H9 (cell line): Measurements from ENCODE around the gene ETV6. TPM values are rescaled to one million over a fixed set of nuclear protein-coding genes. Genes with fewer than 3 reads are reported as not detected.

ENCODE experiments used
- DNase-seq: peaks from one replicate; pipeline ENCODE4 v3.0.0-alpha.2; 2017
- H2AFZ ChIP-seq: one replicate; pipeline ENCODE4 v1.6.1; 2013; ENCODE audit warnings: mild to moderate bottlenecking, low read length, control low read depth, moderate library complexity
- H2AK5ac ChIP-seq: 2 replicates; pipeline ENCODE4 v1.6.1; 2013; ENCODE audit warnings: low read length, control low read depth, mixed read lengths; ENCODE audit not compliant: insufficient read length
- H2BK120ac ChIP-seq: one replicate; pipeline ENCODE4 v1.6.1; 2013; ENCODE audit warnings: low read depth, mild to moderate bottlenecking, low read length, control low read depth, inconsistent platforms; ENCODE audit not compliant: poor library complexity, severe bottlenecking
- H2BK12ac ChIP-seq: 2 replicates; pipeline ENCODE4 v1.6.1; 2013; ENCODE audit warnings: low read length, control low read depth, mixed read lengths, low read depth; ENCODE audit not compliant: insufficient read length
- H2BK15ac ChIP-seq: 2 replicates; pipeline ENCODE4 v1.6.1; 2013; ENCODE audit warnings: low read depth, low read length, control low read depth
- H2BK20ac ChIP-seq: one replicate; pipeline ENCODE4 v1.6.1; 2013; ENCODE audit warnings: low read depth, mild to moderate bottlenecking, low read length, control low read depth, inconsistent platforms; ENCODE audit not compliant: poor library complexity, severe bottlenecking
- H2BK5ac ChIP-seq: 2 replicates; pipeline ENCODE4 v1.6.1; 2013; ENCODE audit warnings: low read length, control low read depth, mixed read lengths; ENCODE audit not compliant: insufficient read length
- H3K14ac ChIP-seq: 2 replicates; pipeline ENCODE4 v1.6.1; 2013; ENCODE audit warnings: low read length, control low read depth; ENCODE audit not compliant: insufficient read depth
- H3K18ac ChIP-seq: 2 replicates; pipeline ENCODE4 v1.6.1; 2013; ENCODE audit warnings: low read depth, mild to moderate bottlenecking, mixed read lengths, low read length, control low read depth; ENCODE audit not compliant: insufficient read length
- H3K23ac ChIP-seq: 2 replicates; pipeline ENCODE4 v1.6.1; 2013; ENCODE audit warnings: low read length, control low read depth, mixed read lengths, low read depth; ENCODE audit not compliant: insufficient read length
- H3K23me2 ChIP-seq: 2 replicates; pipeline ENCODE4 v1.6.1; 2013; ENCODE audit warnings: low read depth, mild to moderate bottlenecking, mixed read lengths, low read length, control low read depth; ENCODE audit not compliant: insufficient read length, poor library complexity, severe bottlenecking
- H3K27ac ChIP-seq: 2 replicates; pipeline ENCODE4 v1.5.1; 2013; ENCODE audit warnings: low read length, control low read depth, mixed read lengths, low read depth; ENCODE audit not compliant: insufficient read length
- H3K27me3 ChIP-seq: 2 replicates; pipeline ENCODE4 v1.6.1; 2013; ENCODE audit warnings: low read length, control low read depth, inconsistent platforms; ENCODE audit not compliant: insufficient read depth
- H3K4ac ChIP-seq: 2 replicates; pipeline ENCODE4 v1.6.1; 2013; ENCODE audit warnings: low read depth, mild to moderate bottlenecking, control low read depth, inconsistent platforms, low read length, moderate library complexity
- H3K4me1 ChIP-seq: 2 replicates; pipeline ENCODE4 v1.6.1; 2013; ENCODE audit warnings: low read length, control low read depth, inconsistent platforms; ENCODE audit not compliant: insufficient read depth
- H3K4me2 ChIP-seq: 2 replicates; pipeline ENCODE4 v1.6.1; 2013; ENCODE audit warnings: low read length, control low read depth, mixed read lengths; ENCODE audit not compliant: insufficient read length, insufficient read depth
- H3K56ac ChIP-seq: 2 replicates; pipeline ENCODE4 v1.6.1; 2013; ENCODE audit warnings: low read depth, mild to moderate bottlenecking, mixed read lengths, low read length, control low read depth; ENCODE audit not compliant: insufficient read length
- H3K79me1 ChIP-seq: 2 replicates; pipeline ENCODE4 v1.6.1; 2013; ENCODE audit warnings: low read depth, mild to moderate bottlenecking, moderate library complexity, low read length, control low read depth, inconsistent platforms; ENCODE audit not compliant: insufficient read depth, poor library complexity, severe bottlenecking
- H3K79me2 ChIP-seq: 2 replicates; pipeline ENCODE4 v1.6.1; 2013; ENCODE audit warnings: low read length, control low read depth, inconsistent platforms; ENCODE audit not compliant: insufficient read depth
- H3K9ac ChIP-seq: 2 replicates; pipeline ENCODE4 v1.6.1; 2013; ENCODE audit warnings: low read length, control low read depth, mixed read lengths; ENCODE audit not compliant: insufficient read length; ENCODE audit errors: extremely low read depth
- H3K9me3 ChIP-seq: one replicate; pipeline ENCODE4 v1.6.1; 2013; ENCODE audit warnings: low read depth, low read length, inconsistent platforms; ENCODE audit not compliant: control insufficient read depth
- H3T11ph ChIP-seq: one replicate; pipeline ENCODE4 v1.6.1; 2013; ENCODE audit warnings: mild to moderate bottlenecking, low read length, control low read depth, inconsistent platforms
- H4K20me1 ChIP-seq: one replicate; pipeline ENCODE4 v1.6.1; 2013; ENCODE audit not compliant: control insufficient read depth, insufficient read length, insufficient read depth
- H4K5ac ChIP-seq: 2 replicates; pipeline ENCODE4 v1.6.1; 2013; ENCODE audit warnings: low read depth, mild to moderate bottlenecking, mixed read lengths, low read length, control low read depth; ENCODE audit not compliant: insufficient read length
- H4K8ac ChIP-seq: replicated peaks from 2 replicates; pipeline ENCODE4 v1.6.1; 2013; ENCODE audit warnings: low read length, control low read depth, mixed read lengths, low read depth; ENCODE audit not compliant: insufficient read length
- H4K91ac ChIP-seq: 2 replicates; pipeline ENCODE4 v1.6.1; 2013; ENCODE audit warnings: low read depth, mild to moderate bottlenecking, moderate library complexity, mixed read lengths, low read length, control low read depth; ENCODE audit not compliant: insufficient read length
- H3K27ac Mint-ChIP-seq, 3 experiments: 2 replicates in 2 of 3; 3 replicates in 1 of 3; pipeline ENCODE4 v1.8.0; 2020 to 2021; ENCODE audit warnings: mixed read lengths in 3 of 3, mild to moderate bottlenecking in 1 of 3, moderate library complexity in 1 of 3
- H3K27me3 Mint-ChIP-seq: 2 replicates; pipeline ENCODE4 v1.8.0; 2021; ENCODE audit warnings: low read depth, mild to moderate bottlenecking, moderate library complexity, mixed read lengths
- H3K36me3 Mint-ChIP-seq, 3 experiments: 2 replicates in 2 of 3; 3 replicates in 1 of 3; pipeline ENCODE4 v1.8.0; 2020 to 2021; ENCODE audit warnings: low read depth in 3 of 3, mixed read lengths in 3 of 3; ENCODE audit not compliant: insufficient read depth in 1 of 3
- H3K4me1 Mint-ChIP-seq, 2 experiments: 2 replicates each; pipeline ENCODE4 v1.8.0; 2020; ENCODE audit warnings: mixed read lengths in 2 of 2
- H3K4me3 Mint-ChIP-seq, 2 experiments: 2 replicates in 1 of 2; 3 replicates in 1 of 2; pipeline ENCODE4 v1.8.0; 2020 to 2021; ENCODE audit warnings: mild to moderate bottlenecking in 2 of 2, mixed read lengths in 2 of 2, moderate library complexity in 1 of 2
- H3K9me3 Mint-ChIP-seq, 2 experiments: 2 replicates in 1 of 2; 3 replicates in 1 of 2; pipeline ENCODE4 v1.8.0; 2020; ENCODE audit warnings: mild to moderate bottlenecking in 2 of 2, mixed read lengths in 2 of 2, moderate library complexity in 1 of 2
- CTCF ChIP-seq: fragments of 200-600 bp; sonication (generic); conservative IDR thresholded peaks from 3 replicates; pipeline ENCODE4 v1.8.0; 2021; ENCODE audit warnings: antibody characterized with exemption, mild to moderate bottlenecking
- WGBS: extraction: QIAGEN DNeasy Blood & Tissue Kit; methylation state at CpG from one replicate; pipeline ENCODE4 v1.1.7; 2013; ENCODE audit warnings: missing lambda C conversion rate, low lambda C conversion rate, mixed read lengths; ENCODE audit not compliant: insufficient read length; ENCODE audit errors: extremely low coverage; 5-methylcytosine and 5-hydroxymethylcytosine counted together
- total RNA-seq: library from RNA; stranded (reverse); gene quantifications from 2 replicates; pipeline ENCODE4 v1.2.1, GENCODE V29; 2021

Gene ETV6
- total RNA-seq, 1 experiment from 2014 or later, result 28.7 TPM

GRCh38 chr12:11651381-11651780 lies 1.9 kb downstream of the ETV6 start:
- Mint-ChIP-seq H3K4me1 (peaks cover 33 to 45% of the 10 kb centered on the region in 2 experiments), H3K9me3 (no peaks in the 10 kb centered on the region), H3K27me3 (no peaks in the 10 kb centered on the region), H3K36me3 (no peaks in the 10 kb centered on the region), H3K27ac (no peak overlapping the region), H3K4me3 (peak overlapping the region; percentile 85 to 96)
- H3K27me3 ChIP-seq, result no peaks in the 10 kb centered on the region
- H3K18ac ChIP-seq, result no peak overlapping the region
- H3K14ac ChIP-seq, result no peak overlapping the region
- H3T11ph ChIP-seq, result no peak overlapping the region
- H2BK120ac ChIP-seq, result no peak overlapping the region
- H4K8ac ChIP-seq, result no peak overlapping the region
- H2BK20ac ChIP-seq, result no peak overlapping the region
- H3K79me1 ChIP-seq, result no peaks in the 10 kb centered on the region
- H3K4ac ChIP-seq, result no peak overlapping the region
- TF ChIP-seq CTCF, result no peak
- H3K23ac ChIP-seq, result no peak overlapping the region
- peaks cover 17% of the 10 kb centered on the region; the same call in 1 of the 2 replicates for H3K4me1 ChIP-seq
- no peak overlapping the region for H2AFZ ChIP-seq
- no CpG with 5 or more reads among the region's 4 CpGs for WGBS
- H4K5ac ChIP-seq, result no peak overlapping the region
- H4K91ac ChIP-seq, result no peak overlapping the region
- no peak overlapping the region for H3K27ac ChIP-seq
- H2BK12ac ChIP-seq, result no peak overlapping the region
- no peak overlapping the region for H2BK15ac ChIP-seq
- H3K79me2 ChIP-seq, result peaks cover 9% of the 10 kb centered on the region; the same call in 1 of the 2 replicates
- no peak overlapping the region for H3K56ac ChIP-seq
- H3K9me3 ChIP-seq, result no peaks in the 10 kb centered on the region
- H2BK5ac ChIP-seq, result no peak overlapping the region
- peak overlapping the region; percentile 94 for H3K4me2 ChIP-seq
- no peak overlapping the region for H3K9ac ChIP-seq
- no peak for DNase-seq
- peaks cover 13% of the 10 kb centered on the region for H3K23me2 ChIP-seq
- H2AK5ac ChIP-seq, result no peak overlapping the region
- H4K20me1 ChIP-seq, result no peaks in the 10 kb centered on the region
